ENCODE measurements around the gene FARSA.

DNA sequence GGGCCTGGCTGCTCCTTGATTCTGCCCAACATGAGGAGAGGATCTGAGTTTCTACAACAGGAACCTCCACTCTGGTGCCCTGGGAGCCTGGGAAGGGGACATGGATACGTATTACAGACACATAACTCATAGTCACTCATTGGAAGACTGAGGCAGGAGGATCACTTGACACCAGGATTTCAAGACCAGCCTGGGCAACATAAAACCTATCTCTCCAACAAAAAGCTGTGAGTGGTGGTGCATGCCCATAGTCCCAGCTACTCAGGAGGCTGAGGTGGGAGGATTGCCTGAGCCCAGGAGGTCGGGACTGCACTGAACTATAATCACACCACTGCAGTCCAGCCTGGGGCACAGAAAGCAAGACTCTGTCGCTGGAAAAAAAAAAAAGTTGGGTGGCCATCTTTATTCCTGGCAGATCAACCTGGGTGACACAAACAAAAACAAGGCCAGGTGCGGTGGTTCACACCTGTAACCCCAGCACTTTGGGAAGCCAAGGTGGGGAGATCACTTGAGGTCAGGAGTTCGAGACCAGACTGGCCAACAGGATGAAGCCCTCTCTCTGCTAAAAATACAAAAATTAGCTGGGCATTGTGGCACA, 45.4 kb downstream of the FARSA start:
- TF ChIP-seq EZH2 (IDR thresholded peaks at IDR 0.05; ENCODE audit: borderline replicate concordance, insufficient read depth, low read depth, low read length, poor library complexity, severe bottlenecking) = no peak
- TF ChIP-seq CTCF (IDR thresholded peaks at IDR 0.05) = no peak

Data from B cell (primary cell).